DMS53 (cell line): ENCODE results near the gene IREB2.
"Not testable (repeated sequence)": the region's sequence is repeated elsewhere in the genome, so short reads cannot be mapped to it uniquely, and the experiment has no call there.

ENCODE experiments used
- DNase-seq: peaks from one replicate; lab custom pipeline; 2025; lab: John Stamatoyannopoulos, UW

The IREB2 gene

DNA sequence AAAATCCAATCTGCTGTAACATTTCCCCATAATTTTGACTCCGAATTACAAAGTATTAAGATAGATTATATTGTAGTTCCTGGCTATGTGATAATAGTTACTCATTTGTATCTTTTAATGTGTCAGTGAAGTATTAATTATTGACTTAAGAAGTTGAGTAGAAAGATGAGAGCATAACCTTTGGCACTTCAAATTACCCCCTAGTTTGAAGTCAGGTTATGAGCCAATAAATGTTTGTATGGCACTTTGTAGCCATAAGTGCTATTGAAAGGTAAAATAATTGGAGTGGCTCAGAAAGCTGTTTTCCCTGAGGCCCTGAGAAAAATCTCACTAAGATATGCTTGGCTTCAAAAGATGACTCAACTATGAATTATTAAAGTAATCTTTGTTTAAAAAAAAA lies 31.0 kb downstream of the IREB2 start:
- no peak for DNase-seq

DNA sequence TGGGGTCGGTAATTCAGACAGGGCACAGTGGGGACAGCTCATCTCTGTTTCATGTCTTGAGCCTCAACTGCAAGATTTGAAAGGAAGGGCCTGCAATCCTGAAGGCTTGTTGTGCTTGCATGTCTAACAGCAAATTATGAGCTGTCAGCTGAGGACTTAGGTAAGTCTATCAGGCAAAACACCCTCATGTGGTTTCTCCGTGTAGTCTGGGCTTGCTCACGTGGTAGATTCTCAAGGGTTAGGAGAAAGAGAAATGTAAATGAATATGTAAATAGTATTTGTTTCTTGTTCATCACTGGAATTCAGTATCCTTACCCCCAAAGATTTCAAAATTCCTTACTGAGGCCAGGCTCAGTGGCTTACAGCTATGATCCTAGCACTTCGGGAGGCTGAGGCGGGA lies 39.3 kb downstream of the IREB2 start:
- no peak for DNase-seq

DNA sequence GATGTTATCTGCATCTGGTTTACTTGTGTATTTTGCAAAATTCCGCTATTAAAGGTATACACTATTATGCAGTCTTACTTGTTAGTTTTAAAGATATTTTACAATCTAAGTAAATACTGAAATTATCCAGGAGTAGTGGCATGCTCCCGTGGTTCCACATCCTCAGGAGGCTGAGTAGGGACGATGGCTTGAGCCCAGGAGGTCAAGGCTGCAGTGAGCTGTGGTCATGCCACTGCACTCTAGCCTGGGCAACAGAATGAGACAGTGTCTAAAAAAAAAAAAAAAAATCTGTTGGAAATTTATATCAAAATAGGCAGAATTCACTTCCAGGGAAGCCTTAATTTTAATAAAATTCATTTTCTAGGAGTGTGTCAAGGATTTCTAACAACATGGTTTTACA lies 41.6 kb downstream of the IREB2 start:
- DNase-seq = no peak

DNA sequence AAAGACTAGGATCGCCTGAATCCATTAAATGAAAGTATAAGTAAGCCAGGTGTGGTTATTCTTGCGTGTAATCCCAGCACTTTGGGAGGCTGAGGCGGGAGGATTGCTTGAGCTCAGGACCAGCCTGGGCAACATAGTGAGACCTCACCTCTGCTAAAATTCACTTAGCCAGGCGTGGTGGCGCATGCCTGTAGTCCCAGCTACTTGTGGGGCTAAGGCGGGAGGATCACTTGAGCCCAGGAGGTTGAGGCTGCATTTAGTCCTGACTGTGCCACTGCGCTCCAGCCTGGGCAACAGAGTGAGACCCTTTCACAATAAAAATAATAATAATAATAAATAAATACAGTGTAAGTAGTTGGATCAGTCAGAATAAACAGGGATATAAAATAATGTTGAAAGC lies 43.9 kb downstream of the IREB2 start:
- DNase-seq = no peak

DNA sequence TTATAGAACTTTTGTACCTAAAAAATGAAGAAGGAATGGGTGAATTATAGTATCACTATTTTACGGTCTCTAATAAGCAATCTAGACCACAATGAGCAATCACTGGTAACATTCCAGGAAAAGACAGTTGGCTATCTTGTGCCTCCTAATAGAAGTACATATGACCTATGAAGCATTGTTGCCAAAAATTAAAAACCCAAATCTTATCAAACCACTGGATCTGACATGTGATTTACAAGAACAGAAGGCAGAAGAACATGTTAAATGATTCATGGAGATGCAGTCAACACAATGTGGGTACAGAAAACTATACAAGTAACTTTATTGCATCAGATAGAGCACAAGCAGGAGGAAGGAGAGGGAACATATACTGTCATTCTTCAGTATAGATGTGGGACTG lies 54.9 kb downstream of the IREB2 start:
- no peak for DNase-seq

DNA sequence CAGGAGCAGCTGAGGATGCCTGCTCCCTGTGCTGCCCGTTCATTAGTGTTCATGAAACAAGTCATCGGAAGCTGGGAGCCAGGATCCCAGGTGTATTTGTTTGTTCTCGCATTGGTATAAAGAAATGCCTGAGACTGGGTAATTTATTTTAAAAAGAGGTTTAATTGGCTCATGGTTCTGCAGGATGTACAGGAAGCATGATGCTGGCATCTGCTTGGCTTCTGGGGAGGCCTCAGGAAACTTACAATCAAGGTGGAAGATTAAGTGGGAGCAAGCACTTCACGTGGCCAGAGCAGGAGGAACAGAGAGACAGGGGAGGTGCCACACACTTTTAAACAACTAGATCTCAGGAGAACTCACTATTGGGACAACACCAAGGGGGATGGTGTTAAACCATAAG lies 63.8 kb downstream of the IREB2 start:
- no peak for DNase-seq

DNA sequence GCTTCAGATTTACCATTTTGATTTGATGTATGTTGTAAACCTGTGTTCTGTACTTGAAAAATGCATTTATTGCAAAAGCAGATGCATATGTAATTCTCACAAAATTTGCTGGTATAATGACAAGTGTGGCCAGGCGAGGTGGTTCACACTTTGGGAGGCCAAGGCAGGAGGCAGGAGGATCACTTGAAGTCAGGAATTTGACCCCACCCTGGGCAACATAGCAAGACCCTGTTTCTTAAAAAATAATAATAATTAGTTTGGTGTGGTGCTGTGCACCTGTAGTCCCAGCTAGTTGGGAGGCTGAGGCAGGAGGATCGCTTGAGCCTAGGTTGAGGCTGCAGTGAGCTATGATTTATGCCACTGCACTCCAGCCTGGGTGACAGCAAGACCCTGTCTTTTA lies 64.6 kb downstream of the IREB2 start:
- no peak for DNase-seq

DNA sequence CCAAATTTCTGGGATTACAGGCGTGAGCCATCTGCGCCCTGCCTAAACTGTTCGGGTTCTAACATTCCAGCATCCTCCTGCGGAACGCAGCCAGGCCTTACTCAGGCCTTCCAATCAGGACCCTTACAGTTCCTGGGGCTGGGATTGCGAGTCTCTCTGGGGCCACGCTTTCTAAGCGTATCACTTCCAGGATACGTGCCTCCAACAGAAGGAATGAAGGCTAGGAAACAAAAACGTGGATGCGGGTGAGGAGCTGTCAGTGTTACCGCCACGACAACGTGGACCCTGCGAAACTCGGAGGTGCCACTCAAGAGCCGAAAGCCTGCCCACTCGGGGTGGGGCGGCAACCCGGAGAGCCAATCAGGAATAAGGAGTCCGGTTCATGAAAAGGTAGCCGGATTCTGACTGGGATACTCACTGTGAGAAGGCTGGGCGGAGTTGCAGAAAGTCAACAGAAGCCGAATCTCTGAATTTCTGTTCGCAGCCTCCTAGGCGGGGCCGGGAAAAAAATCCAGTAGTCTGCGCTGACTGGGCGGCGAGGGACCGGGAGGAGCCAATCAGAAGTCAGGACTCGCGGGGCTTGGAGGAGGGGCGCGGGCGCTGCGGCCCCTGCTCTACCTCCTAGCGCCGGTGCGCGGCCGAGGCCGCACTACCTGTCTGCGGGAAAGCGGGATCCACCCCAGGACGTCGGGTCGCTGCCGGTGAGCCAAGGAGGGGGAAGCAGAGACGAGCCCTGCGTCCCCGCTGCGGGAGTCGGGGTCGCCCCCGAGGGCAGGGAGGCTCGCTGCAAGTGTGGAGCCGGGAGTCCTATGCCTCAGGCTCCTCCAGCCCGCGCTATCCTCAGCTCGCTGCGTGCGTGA lies 69.2 kb downstream of the IREB2 start, which contains the start of gene HYKK:
Gene HYKK (plus strand): TSS at position 607 of the 860 bp plus-strand sequence. CDS start 5,512 bp downstream, outside the sequence.
- DNase-seq = peak; percentile 97

DNA sequence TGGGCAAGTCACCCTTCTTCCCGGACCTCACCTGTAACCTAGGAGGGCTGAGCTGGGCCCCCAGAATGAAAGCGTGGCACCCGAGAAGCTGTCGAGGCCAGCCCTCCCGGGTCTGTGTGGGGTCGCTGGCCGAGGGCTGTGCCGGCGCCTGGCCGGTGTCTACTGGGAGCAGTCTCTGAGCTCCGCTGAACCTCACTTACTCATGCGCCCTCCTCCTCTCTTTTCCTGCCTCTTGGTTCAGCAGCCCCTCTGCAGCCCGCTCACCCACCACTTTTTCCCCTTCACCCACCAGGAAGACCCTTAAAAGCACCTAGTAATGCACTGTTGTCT lies 69.8 kb downstream of the IREB2 start:
- no peak for DNase-seq

DNA sequence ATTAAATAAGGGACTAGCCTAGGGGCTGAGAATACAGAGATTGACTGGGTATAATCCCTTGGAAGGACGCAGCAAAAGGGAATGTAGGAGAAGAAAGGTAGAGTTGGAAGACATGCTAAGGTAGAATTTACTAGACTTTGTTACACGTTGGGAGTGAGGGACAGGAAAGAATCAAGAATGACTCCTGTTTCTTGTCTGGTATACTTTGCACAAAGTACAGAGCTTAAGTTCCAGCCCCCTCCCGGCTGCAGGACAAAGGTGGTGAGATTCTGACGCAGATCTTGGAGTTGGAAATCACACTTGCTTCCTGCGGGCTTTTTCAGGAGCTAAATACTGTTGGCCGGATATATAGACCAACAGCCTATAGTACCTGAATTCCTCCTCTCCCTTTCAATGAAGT lies 70.3 kb downstream of the IREB2 start:
- no peak for DNase-seq

DNA sequence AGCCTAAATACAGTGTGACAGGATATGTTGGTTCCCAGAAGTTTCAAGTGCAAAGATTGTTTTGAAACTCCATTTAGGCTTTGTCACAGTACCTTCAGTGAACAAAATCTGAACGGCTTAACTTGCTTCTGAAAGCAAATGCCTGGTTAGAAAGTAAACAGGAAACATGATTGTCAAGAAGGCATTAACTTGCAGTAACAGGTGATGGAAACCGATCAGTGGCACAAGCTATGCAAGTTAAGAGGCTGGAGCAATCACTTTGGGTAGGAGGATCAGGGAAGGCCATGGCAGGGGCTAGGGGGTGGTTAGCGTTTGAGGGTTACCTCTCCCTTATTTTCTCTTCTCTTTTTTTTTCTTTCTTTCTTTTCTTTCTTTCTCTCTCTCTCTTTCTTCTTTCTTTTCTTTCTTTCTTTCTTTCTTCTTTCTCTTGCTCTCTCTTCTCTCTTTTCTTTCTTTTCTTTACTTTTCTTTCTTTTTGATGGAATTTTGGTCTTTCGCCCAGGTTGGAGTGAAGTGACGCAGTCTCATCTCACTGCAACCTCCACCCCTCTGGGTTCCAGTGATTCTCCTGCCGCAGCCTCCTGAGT lies 71.8 kb downstream of the IREB2 start:
- DNase-seq = peak; percentile 41

DNA sequence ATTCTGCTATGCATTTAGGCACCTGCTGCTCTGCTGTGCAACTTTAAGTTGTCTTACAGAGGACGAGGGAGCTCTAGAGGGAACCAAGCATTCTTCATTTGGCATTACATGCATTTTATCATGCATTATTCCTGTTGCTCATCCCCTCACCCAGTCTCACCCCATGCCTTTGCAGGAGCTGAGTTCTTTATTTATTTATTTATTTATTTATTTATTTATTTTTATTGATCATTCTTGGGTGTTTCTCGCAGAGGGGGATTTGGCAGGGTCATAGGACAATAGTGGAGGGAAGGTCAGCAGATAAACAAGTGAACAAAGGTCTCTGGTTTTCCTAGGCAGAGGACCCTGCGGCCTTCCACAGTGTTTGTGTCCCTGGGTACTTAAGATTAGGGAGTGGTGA lies 82.0 kb downstream of the IREB2 start:
- DNase-seq = not testable (repeated sequence)

DNA sequence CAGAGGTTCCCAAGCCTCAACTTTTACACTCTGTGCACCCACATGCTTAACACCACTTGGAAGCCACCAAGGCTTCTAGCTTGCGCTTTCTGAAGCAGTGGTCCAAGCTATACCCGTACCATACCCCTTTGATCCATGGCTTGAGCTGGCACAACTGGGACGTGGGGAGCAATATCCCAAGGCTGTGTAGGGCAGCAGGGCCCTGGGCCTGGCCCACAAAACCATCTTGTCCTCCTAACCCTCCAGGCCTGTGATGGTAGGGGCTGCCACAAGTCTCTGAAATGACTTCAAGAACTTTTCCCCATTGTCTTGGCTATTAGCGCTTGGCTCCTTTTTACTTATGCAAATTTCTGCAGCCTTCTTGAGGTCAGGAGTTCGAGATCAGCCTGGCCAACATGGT lies 86.2 kb downstream of the IREB2 start:
- DNase-seq = no peak

DNA sequence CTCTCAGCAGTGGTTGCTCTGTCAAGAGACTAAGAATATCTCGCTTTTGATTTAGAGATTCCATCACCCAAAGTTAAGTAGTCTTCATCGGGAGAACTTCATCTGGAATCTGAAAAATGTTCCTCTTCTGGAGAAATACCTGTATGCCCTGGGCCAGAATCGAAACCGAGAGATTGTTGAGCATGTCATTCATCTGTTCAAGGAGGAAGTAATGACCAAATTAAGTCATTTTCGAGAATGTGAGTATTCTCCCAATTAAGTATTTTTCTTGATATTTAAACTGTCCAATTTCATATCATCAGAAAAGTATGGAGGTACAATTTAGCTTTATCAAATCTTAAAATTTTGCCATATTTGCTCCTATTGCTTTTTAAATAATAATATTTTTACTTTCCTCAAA lies 89.3 kb downstream of the IREB2 start:
- no peak for DNase-seq

DNA sequence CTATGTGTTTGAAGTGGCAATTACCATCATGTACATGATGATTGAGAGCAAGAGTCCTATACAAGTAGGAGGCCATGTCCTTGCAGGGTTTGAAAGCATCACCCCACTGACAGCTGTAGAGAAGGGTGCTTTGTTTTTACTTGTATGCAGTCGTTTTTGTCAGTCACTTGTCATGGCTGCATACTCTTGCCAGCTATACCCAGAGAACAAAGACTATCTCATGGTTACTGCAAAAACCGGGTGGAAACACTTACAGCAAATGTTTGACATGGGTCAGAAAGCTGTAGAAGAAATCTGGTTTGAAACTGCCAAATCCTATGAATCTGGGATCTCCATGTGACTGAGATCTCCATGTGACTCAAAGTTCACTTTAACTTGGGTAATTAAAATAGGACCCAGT lies 95.3 kb downstream of the IREB2 start:
- DNase-seq = no peak

DNA sequence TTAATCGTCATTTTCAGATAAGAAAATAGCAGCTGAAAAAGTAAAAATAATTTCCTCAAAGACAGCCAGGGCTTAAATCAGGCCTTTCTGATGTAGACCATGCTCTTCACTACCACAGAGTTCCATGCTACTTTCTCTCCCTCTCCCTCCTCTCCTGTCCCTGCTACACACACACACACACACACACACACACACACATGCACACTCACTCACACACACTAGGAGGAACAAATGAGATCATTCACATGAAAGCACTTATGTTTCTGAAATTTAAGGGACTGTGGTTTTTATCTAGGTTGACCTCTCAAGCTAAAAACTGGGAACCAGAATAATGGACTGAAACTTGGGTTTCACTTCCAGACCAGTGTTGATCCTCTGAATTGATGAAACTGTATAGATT lies 98.1 kb downstream of the IREB2 start:
- no peak for DNase-seq

DNA sequence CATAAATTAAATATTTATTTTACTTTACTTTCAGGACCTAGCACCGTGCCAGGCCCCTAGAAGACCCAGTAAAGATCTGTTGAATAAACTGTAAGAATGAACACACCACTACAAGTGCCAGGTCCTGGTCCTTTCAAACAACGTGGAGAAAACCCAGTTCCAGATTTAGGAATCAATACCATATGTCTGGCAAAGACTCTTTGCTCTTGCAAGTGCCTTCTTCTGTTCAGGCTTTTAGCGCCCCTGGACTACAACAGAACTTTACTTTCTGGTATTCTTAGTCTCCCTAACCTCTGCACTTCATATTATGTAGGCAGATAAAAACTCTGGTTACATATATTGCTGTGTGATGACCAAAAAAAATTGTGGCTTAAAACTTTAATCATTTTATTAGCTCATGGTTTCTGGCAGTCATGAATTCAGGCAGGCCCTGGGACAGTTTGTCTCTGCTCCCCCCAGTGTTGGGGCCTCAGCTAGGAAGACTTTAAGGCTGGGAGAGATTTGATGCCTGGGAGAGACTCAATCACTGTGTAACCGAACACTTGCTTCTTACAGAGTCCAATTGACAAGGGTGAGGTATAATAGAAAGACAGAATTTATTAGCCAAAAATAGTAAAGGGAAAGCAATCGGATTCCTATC lies 99.4 kb downstream of the IREB2 start:
- DNase-seq = no peak

DNA sequence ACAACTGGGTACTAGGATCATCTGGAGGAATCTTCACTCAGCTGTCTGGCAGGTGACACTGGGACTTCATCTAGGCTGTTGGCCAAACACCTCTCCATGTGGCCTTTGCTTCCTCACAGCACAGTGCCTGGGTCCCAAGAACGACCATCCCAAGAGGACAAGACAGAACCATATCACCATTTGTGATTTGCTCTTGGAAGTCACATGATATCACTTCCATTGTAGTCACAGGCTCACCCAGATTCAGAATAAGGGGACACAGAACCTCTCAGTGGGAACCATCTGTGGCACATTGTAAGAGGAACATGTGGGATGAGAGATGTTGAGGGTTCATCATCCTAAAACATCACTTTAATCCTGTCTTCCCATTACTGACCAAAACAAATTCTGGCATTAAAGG lies 100.3 kb downstream of the IREB2 start:
- no peak for DNase-seq

DNA sequence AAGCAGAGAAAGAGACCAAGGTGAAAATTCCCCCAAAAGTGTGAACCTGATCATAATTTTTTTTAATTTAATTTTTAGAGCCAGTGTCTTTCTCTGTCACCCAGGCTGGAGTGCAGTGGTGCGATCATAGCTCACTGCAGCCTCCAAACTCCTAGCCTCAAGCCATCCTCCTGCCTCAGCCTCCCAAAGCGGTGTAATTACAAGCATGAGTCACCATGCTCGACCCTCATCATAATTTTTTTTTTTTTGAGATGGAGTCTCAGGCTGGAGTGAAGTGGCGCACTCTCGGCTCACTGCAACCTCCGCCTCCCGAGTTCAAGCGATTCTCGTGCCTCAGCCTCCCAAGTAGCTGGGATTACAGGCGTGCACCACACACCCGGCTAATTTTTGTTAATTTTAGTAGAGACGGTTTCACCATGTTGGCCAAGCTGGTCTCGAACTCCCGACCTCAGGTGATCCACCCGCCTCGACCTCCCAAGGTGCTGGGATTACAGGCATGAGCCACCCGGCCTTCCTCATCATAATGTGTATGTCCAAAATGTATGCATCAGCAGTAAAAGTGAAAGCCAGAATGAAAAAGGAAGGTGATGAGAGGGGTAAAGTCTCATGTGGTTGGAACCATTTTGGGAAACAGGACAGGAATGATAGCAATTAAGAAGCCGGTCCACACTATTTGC lies 101.6 kb downstream of the IREB2 start:
- not testable (repeated sequence) for DNase-seq

DNA sequence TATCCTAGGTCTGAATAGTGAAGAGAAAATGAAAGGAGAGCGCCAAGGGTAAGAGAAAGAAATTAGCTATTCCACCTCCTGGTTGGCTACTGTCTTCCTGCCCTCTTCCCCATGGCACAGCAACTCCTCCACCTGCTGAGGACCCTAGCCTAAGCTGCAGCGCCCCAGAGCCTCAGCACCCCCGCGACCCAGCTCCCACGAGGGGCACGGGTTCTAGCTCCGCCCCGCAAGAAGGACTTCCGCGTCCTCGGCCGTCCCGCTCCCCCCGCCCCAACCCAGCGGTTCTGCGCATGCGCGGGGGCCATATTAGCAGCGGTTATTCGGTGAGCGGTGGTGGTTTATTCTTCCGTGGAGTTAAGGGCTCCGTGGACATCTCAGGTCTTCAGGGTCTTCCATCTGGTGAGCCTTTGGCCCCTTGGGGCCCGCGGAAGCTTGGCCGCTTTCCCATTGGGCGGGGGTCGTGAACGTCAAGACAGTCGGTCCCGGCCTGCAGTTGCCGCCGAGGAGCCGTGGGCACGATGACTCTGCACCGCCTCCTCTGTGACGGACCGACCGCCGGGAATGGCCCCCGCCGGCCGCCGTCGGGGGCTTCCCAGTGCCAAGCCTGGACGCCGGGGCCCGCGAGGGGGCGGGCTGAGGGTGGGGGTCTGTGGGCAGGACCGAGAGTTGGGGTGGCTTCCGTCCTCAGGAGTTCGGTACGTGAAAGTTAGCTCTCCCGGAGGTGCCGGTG lies 102.3 kb downstream of the IREB2 start, which contains the start of gene PSMA4:
Gene PSMA4 (plus strand): TSS at position 304 of the 730 bp plus-strand sequence. CDS start 1,484 bp downstream, outside the sequence.
- DNase-seq = peak; percentile 88

DNA sequence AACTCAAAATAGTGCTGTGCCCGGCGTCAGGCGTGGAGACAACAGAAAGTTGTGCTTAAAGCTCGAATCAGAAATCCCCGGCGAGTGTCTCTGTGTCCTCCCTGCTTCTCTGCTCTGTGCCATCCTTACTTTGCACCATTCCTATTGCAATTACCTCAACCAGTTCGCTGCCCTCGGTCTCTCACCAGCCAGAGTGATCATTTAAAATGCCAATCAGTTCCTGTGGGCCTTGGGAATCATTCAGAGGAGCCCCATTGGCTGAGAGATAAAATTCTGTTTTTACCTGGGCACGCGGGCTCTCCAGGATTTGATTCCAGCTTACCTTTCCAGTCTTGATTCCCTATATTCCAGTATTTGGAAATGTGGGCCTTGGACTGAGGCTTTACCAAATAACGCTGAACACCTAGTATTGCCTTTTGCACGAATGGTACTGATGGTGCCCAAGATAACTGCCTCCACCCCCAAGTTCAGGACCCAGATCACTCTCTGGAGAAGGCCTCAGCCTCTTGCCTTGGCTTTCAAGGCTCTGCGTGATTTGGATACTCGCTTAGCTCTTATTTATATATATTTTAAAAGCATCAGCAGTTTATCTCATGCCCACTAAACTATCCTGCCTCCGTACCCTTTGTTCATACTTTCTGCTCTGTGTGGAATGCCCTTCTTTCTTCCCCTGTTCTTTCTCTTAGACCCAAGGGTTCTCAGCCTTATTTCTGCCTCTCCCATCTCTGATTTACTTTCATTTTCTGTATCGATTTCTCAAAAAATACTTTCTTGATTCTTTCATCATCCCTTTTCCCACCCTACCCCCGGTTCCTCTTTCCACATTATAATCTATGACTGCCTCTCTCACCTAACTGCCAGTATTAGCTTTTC lies 103.1 kb downstream of the IREB2 start:
- no peak for DNase-seq
